IMR-90 (cell line): ENCODE results near the gene CD81.

ENCODE experiments used
- ELK1 ChIP-seq: fragments of 150-350 bp; IDR thresholded peaks from 2 replicates; pipeline ENCODE4 v1.6.1; 2016; ENCODE audit warnings: low read depth, mild to moderate bottlenecking, low read length, moderate library complexity, borderline replicate concordance
- POLR2A ChIP-seq: IDR thresholded peaks from 2 replicates; pipeline ENCODE4 v1.6.1; 2012; ENCODE audit warnings: mild to moderate bottlenecking, low read depth, low read length
- TF ChIP-seq, protein P1 (sequence below): conservative IDR thresholded peaks from 2 replicates; pipeline ENCODE4 v1.5.1; 2012; ENCODE audit warnings: mild to moderate bottlenecking, low read depth, low read length, improper control_type of control experiment

- no peak for TF ChIP-seq POLR2A
- TF ChIP-seq, protein P1, sequence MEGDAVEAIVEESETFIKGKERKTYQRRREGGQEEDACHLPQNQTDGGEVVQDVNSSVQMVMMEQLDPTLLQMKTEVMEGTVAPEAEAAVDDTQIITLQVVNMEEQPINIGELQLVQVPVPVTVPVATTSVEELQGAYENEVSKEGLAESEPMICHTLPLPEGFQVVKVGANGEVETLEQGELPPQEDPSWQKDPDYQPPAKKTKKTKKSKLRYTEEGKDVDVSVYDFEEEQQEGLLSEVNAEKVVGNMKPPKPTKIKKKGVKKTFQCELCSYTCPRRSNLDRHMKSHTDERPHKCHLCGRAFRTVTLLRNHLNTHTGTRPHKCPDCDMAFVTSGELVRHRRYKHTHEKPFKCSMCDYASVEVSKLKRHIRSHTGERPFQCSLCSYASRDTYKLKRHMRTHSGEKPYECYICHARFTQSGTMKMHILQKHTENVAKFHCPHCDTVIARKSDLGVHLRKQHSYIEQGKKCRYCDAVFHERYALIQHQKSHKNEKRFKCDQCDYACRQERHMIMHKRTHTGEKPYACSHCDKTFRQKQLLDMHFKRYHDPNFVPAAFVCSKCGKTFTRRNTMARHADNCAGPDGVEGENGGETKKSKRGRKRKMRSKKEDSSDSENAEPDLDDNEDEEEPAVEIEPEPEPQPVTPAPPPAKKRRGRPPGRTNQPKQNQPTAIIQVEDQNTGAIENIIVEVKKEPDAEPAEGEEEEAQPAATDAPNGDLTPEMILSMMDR, result no peak
- no peak for TF ChIP-seq ELK1
Measured at GRCh38 chr11:2414616-2415015, 37.5 kb downstream of the CD81 start.
